Measurements from ENCODE around the gene DYNC1H1. TPM values are rescaled to one million over a fixed set of nuclear protein-coding genes. Genes with fewer than 3 reads are reported as not detected.

Gene DYNC1H1
- total and polyA plus RNA-seq, 2 donors (not counting 1 experiment from before 2014, with no cell fraction given): 128 to 677 TPM

- H2AFZ ChIP-seq (ENCODE audit: low read length): no peak overlapping the region
- peak overlapping the region; percentile 42 for H3K27ac ChIP-seq (ENCODE audit: insufficient read depth, low read length)
- H3K27me3 ChIP-seq (ENCODE audit: control insufficient read depth, insufficient read depth, low read length): no peaks in the 10 kb centered on the region
- no peak overlapping the region for H3K4me2 ChIP-seq (ENCODE audit: extremely low read depth, insufficient read depth, low read length)
- peaks cover 48% of the 10 kb centered on the region for H3K79me2 ChIP-seq (ENCODE audit: control insufficient read depth, insufficient read depth, low read length)
- H4K20me1 ChIP-seq (ENCODE audit: control insufficient read depth, extremely low read depth, insufficient read depth, low read length): no peaks in the 10 kb centered on the region
- no peak for TF ChIP-seq CTCF (conservative IDR thresholded peaks at IDR 0.05 in 1 of 2, IDR thresholded peaks at IDR 0.05 in 1 of 2; ENCODE audit: low read depth in 1 of 2, low read length in 2 of 2)
- no peak for TF ChIP-seq EZH2 (IDR thresholded peaks at IDR 0.05; ENCODE audit: low read length, missing control alignments)
- H3K9me3 ChIP-seq (ENCODE audit: control insufficient read depth, insufficient read depth, low read depth, low read length): no peaks in the 10 kb centered on the region
- H3K4me3 ChIP-seq (replicated peaks in 1 of 4; ENCODE audit: control extremely low read depth in 1 of 4, insufficient read depth in 1 of 4, low read depth in 3 of 4, low read length in 4 of 4): no peak overlapping the region
- no peak overlapping the region for H3K9ac ChIP-seq (ENCODE audit: insufficient read depth, low read length)
- peak in 1 of 2 donors; percentile 26 for DNase-seq (ENCODE audit: low read depth in 2 of 2)
- peaks cover 8% of the 10 kb centered on the region for H3K4me1 ChIP-seq (ENCODE audit: control insufficient read depth, extremely low read depth, insufficient read depth, low read length)
- peaks cover 13% of the 10 kb centered on the region for H3K36me3 ChIP-seq (ENCODE audit: control insufficient read depth, insufficient read depth, low read length)
These were observed 15.3 kb downstream of the DYNC1H1 start for GRCh38 chr14:101979666-101980065.

- no peaks in the 10 kb centered on the region for H4K20me1 ChIP-seq (ENCODE audit: control insufficient read depth, extremely low read depth, insufficient read depth, low read length)
- H2AFZ ChIP-seq (ENCODE audit: low read length): no peak overlapping the region
- TF ChIP-seq EZH2 (IDR thresholded peaks at IDR 0.05; ENCODE audit: low read length, missing control alignments) (no peak), CTCF (conservative IDR thresholded peaks at IDR 0.05 in 1 of 2, IDR thresholded peaks at IDR 0.05 in 1 of 2; ENCODE audit: low read depth in 1 of 2, low read length in 2 of 2) (no peak)
- H3K36me3 ChIP-seq (ENCODE audit: control insufficient read depth, insufficient read depth, low read length): peaks cover 13% of the 10 kb centered on the region
- H3K79me2 ChIP-seq (ENCODE audit: control insufficient read depth, insufficient read depth, low read length): peaks cover 42% of the 10 kb centered on the region
- no peak overlapping the region for H3K4me3 ChIP-seq (replicated peaks in 1 of 4; ENCODE audit: control extremely low read depth in 1 of 4, insufficient read depth in 1 of 4, low read depth in 3 of 4, low read length in 4 of 4)
- no peaks in the 10 kb centered on the region for H3K9me3 ChIP-seq (ENCODE audit: control insufficient read depth, insufficient read depth, low read depth, low read length)
- H3K27me3 ChIP-seq (ENCODE audit: control insufficient read depth, insufficient read depth, low read length): no peaks in the 10 kb centered on the region
- H3K4me2 ChIP-seq (ENCODE audit: extremely low read depth, insufficient read depth, low read length): peak overlapping the region; percentile 19
- DNase-seq (ENCODE audit: low read depth in 2 of 2): no peak
- peak overlapping the region; percentile 42 for H3K27ac ChIP-seq (ENCODE audit: insufficient read depth, low read length)
- H3K9ac ChIP-seq (ENCODE audit: insufficient read depth, low read length): no peak overlapping the region
- peaks cover 8% of the 10 kb centered on the region for H3K4me1 ChIP-seq (ENCODE audit: control insufficient read depth, extremely low read depth, insufficient read depth, low read length)
These were observed 15.9 kb downstream of the DYNC1H1 start for GRCh38 chr14:101980251-101980650.

- H3K27me3 ChIP-seq (ENCODE audit: control insufficient read depth, insufficient read depth, low read length): no peaks in the 10 kb centered on the region
- H3K4me1 ChIP-seq (ENCODE audit: control insufficient read depth, extremely low read depth, insufficient read depth, low read length): peaks cover 8% of the 10 kb centered on the region
- peaks cover 15% of the 10 kb centered on the region for H3K36me3 ChIP-seq (ENCODE audit: control insufficient read depth, insufficient read depth, low read length)
- no peak overlapping the region for H3K4me3 ChIP-seq (replicated peaks in 1 of 4; ENCODE audit: control extremely low read depth in 1 of 4, insufficient read depth in 1 of 4, low read depth in 3 of 4, low read length in 4 of 4)
- H3K4me2 ChIP-seq (ENCODE audit: extremely low read depth, insufficient read depth, low read length): no peak overlapping the region
- TF ChIP-seq EZH2 (IDR thresholded peaks at IDR 0.05; ENCODE audit: low read length, missing control alignments) (no peak), CTCF (conservative IDR thresholded peaks at IDR 0.05 in 1 of 2, IDR thresholded peaks at IDR 0.05 in 1 of 2; ENCODE audit: low read depth in 1 of 2, low read length in 2 of 2) (no peak)
- H3K27ac ChIP-seq (ENCODE audit: insufficient read depth, low read length): peak overlapping the region; percentile 42
- H3K79me2 ChIP-seq (ENCODE audit: control insufficient read depth, insufficient read depth, low read length): peaks cover 40% of the 10 kb centered on the region
- no peak overlapping the region for H2AFZ ChIP-seq (ENCODE audit: low read length)
- no peaks in the 10 kb centered on the region for H3K9me3 ChIP-seq (ENCODE audit: control insufficient read depth, insufficient read depth, low read depth, low read length)
- no peak overlapping the region for H3K9ac ChIP-seq (ENCODE audit: insufficient read depth, low read length)
- DNase-seq (ENCODE audit: low read depth in 2 of 2): peak; percentile 97 to 99
- H4K20me1 ChIP-seq (ENCODE audit: control insufficient read depth, extremely low read depth, insufficient read depth, low read length): no peaks in the 10 kb centered on the region
These were observed 16.3 kb downstream of the DYNC1H1 start for GRCh38 chr14:101980700-101981099.

Measured in fibroblast of lung (primary cell).